HFFc6 (cell line): ENCODE results near the gene MAD1L1. TPM values are rescaled to one million over a fixed set of nuclear protein-coding genes. Genes with fewer than 3 reads are reported as not detected.

Experiments
- DNase-seq: peaks from one replicate; pipeline ENCODE4 v3.0.0-alpha.2; 2018
- H3K27ac Mint-ChIP-seq: 2 replicates; pipeline ENCODE4 v1.8.0; 2020; ENCODE audit warnings: mild to moderate bottlenecking, mixed read lengths
- H3K27me3 Mint-ChIP-seq: 2 replicates; pipeline ENCODE4 v1.8.0; 2021; ENCODE audit warnings: mild to moderate bottlenecking, moderate library complexity, mixed read lengths; ENCODE audit not compliant: insufficient read depth
- H3K36me3 Mint-ChIP-seq: 2 replicates; pipeline ENCODE4 v1.8.0; 2021; ENCODE audit warnings: low read depth, mixed read lengths
- H3K4me1 Mint-ChIP-seq: 2 replicates; pipeline ENCODE4 v1.8.0; 2020; ENCODE audit warnings: low read depth, mixed read lengths
- H3K4me3 Mint-ChIP-seq: 2 replicates; pipeline ENCODE4 v1.8.0; 2020; ENCODE audit warnings: mild to moderate bottlenecking, moderate library complexity, mixed read lengths
- H3K9me3 Mint-ChIP-seq: 2 replicates; pipeline ENCODE4 v1.8.0; 2020; ENCODE audit warnings: mild to moderate bottlenecking, mixed read lengths
- total RNA-seq, 6 experiments: library from RNA; stranded (reverse); fragmentation: NEBNext Ultra II Directional; extraction: Animal tissue kit (Norgen Biotek cat#: 25700); gene quantifications; 2 replicates in 1 of 6; 3 replicates in 5 of 6; pipeline ENCODE4 v1.2.3, GENCODE V29; 2021
- TF ChIP-seq, protein P1 (sequence below): fragments of 200-600 bp; sonication (generic); IDR thresholded peaks from 2 replicates; pipeline ENCODE4 v1.5.0; 2021; ENCODE audit warnings: antibody characterized with exemption, mild to moderate bottlenecking

Gene MAD1L1
- total RNA-seq, 6 experiments from 2014 or later: 34.6 to 44.8 (median 40.2) TPM

DNA sequence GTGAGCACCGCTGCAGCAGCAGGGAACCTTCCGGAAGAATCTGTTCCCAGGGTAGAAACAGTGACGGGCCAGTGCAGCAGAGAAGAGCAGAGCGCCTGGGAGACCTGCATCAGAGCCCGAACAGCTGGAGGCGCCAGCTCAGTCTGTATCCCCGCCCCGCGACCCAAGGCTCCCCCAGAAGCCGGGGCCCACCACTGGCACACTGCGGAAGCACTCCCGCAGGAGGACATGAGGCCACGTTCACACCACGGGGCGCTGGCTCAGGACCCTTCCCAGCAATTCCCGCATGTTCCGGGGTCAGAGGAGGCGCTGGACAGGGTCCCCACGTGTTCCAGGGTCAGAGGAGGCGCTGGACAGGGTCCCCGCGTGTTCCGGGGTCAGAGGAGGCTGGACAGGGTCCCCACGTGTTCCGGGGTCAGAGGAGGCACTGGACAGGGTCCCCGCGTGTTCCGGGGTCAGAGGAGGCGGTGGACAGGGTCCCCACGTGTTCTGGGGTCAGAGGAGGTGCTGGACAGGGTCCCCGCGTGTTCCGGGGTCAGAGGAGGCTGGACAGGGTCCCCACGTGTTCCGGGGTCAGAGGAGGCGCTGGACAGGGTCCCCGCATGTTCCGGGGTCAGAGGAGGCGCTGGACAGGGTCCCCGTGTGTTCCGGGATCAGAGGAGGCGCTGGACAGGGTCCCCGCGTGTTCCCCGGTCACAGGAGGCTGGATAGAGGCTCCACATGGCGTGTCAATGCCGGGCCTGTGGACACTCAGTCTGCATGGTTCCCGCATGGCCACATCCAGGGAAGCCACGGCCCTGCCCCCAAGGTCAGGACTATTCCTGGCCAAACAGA, 117.6 kb downstream of the MAD1L1 start:
- DNase-seq: no peak

DNA sequence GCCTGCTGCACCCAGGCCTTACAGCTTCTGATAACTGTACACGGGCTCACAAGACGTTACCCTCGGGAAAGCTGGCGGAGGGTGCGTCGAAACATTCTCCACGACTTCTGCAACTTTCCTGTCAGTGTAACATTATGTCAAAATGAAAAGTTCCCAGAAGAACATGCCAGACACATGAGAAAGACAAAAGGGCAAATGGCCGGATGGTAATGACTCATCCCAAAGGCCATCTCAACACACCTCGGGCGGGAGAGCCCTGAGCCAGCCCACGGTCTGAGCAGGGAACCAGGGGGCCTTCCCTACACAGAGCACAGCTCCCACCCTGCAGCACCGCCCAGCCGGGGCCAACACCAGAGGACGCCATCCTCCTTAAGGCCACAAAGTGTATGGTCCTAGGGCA, 118.7 kb downstream of the MAD1L1 start:
- peak; percentile 66 for DNase-seq
- TF ChIP-seq, protein P1, sequence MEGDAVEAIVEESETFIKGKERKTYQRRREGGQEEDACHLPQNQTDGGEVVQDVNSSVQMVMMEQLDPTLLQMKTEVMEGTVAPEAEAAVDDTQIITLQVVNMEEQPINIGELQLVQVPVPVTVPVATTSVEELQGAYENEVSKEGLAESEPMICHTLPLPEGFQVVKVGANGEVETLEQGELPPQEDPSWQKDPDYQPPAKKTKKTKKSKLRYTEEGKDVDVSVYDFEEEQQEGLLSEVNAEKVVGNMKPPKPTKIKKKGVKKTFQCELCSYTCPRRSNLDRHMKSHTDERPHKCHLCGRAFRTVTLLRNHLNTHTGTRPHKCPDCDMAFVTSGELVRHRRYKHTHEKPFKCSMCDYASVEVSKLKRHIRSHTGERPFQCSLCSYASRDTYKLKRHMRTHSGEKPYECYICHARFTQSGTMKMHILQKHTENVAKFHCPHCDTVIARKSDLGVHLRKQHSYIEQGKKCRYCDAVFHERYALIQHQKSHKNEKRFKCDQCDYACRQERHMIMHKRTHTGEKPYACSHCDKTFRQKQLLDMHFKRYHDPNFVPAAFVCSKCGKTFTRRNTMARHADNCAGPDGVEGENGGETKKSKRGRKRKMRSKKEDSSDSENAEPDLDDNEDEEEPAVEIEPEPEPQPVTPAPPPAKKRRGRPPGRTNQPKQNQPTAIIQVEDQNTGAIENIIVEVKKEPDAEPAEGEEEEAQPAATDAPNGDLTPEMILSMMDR: peak; percentile 27; the same call in 1 of the 2 replicates

More for the DNA sequence above, 117.6 kb downstream of the MAD1L1 start:
- Mint-ChIP-seq H3K9me3 (no peaks in the 10 kb centered on the region), H3K27ac (no peak overlapping the region; the same call in 1 of the 2 replicates), H3K4me1 (peaks cover 55% of the 10 kb centered on the region), H3K36me3 (peaks cover 14% of the 10 kb centered on the region), H3K4me3 (no peak overlapping the region), H3K27me3 (peaks cover 4% of the 10 kb centered on the region)
- TF ChIP-seq, protein P1: no peak

DNA sequence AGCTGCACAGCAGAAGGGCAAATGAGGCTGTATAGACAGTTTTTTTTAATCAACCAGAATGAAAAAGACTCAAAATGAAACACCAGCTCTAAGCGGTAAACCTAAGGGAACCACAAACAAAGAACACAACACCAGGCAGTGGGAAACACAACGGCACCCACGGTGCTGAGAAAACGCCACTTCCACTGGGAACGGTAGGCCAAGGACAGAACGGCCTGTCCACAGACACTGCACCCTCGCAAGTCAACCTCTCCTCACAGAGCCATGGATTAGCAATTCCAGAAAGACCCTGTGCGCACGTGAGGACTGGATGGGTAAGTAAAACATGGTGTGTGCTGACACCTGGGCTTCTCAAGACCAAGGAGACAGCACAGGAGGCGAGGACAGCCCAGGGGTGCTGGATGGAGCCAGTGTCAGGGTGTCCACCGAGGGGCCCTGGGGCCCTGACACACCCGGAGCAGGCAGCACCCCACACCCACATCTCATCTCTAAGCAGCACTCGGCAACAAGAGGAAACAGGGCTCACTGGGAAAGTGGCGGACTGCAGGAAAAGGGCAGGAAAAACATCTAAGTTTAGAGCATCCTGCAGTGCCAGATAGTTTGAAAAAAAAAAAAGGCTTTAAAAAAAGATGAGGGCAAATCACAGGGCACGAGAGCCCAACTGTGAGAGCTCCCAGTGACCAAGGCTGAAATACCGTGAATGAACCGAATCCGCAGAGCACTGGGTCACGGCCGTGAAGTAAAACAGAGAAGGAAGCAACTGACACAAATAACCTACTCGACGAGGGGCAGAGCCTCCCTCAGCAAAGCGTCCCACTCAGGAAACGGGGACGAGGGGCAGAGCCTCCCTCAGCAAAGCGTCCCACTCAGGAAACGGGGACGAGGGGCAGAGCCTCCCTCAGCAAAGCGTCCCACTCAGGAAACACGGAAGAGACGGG, 120.2 kb downstream of the MAD1L1 start:
- TF ChIP-seq, protein P1: no peak
- Mint-ChIP-seq H3K27me3 (peaks cover 4% of the 10 kb centered on the region), H3K27ac (no peak overlapping the region; the same call in 1 of the 2 replicates), H3K36me3 (peaks cover 18% of the 10 kb centered on the region), H3K4me3 (no peak overlapping the region), H3K9me3 (no peaks in the 10 kb centered on the region), H3K4me1 (peaks cover 70% of the 10 kb centered on the region)
- DNase-seq: no peak

More for the DNA sequence above, 118.7 kb downstream of the MAD1L1 start:
- Mint-ChIP-seq H3K36me3 (peaks cover 18% of the 10 kb centered on the region), H3K4me3 (peak overlapping the region; percentile 27; the same call in 1 of the 2 replicates), H3K27me3 (peaks cover 4% of the 10 kb centered on the region), H3K4me1 (peaks cover 66% of the 10 kb centered on the region), H3K9me3 (no peaks in the 10 kb centered on the region), H3K27ac (peak overlapping the region; percentile 78)

DNA sequence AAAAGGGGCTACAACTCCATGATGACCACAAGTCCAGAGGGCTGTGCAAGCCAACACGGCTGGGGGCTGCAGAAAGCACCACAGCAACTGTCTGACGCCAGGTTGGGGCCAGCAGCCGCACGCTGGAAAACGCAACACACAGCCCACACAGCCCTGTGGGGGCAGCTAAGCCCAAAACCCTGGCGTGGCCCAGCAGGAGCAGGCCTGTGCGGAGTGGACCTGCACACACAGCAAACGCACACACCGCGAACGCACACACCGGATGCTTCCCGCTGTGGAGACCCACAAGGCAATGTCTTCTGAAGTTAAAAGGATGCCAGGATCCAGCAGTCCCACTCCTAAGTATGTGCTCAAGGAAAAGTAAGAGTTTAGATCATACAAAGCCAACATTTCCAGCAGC, 121.2 kb downstream of the MAD1L1 start:
- H3K9me3 Mint-ChIP-seq: no peaks in the 10 kb centered on the region
- peak overlapping the region; percentile 98; the same call in 1 of the 2 replicates for H3K27ac Mint-ChIP-seq
- TF ChIP-seq, protein P1: no peak
- peaks cover 4% of the 10 kb centered on the region for H3K27me3 Mint-ChIP-seq
- DNase-seq: no peak
- peaks cover 18% of the 10 kb centered on the region for H3K36me3 Mint-ChIP-seq
- no peak overlapping the region for H3K4me3 Mint-ChIP-seq
- H3K4me1 Mint-ChIP-seq: peaks cover 73% of the 10 kb centered on the region

DNA sequence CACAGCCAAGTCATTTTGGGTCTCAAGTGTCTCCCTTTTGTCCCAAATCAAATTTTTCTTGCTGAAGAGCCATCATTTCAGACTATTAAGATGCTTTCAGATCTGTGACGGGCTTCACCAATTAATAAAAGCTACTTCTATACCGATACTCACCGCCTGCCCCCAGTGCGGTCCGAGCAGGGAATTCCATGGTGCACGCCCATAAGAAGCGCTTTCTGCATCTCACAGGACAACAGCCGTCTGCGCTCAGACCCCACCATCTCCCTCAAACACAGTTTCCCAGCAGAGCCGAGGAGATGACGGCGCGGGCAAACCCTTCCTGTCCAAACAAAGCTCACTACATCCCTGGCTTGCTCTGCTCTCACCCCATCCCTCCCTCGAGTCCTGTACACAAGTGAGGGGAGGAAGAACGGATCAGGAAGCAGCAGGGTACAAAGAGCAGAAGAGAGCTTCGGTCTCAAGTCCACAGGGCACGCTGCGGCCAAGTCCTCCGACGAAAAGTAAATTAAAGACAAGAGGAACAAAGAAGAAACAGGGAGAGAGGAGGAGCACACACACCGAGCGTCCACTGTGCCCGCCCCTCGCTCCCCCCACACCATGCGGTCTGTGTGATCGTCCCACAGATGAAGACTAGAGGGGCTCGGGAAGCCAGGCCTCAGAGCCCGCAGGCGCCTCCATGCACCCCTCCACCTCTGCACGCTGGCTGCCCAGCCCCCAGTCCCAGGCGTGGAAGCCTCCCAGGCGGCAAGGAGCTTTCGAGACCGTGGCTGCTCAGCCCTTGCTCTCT, 121.9 kb downstream of the MAD1L1 start:
- Mint-ChIP-seq H3K27me3 (peaks cover 4% of the 10 kb centered on the region), H3K4me1 (peaks cover 66% of the 10 kb centered on the region), H3K9me3 (no peaks in the 10 kb centered on the region), H3K36me3 (peaks cover 18% of the 10 kb centered on the region), H3K4me3 (peak overlapping the region; percentile 71), H3K27ac (peak overlapping the region; percentile 98)
- no peak for DNase-seq
- TF ChIP-seq, protein P1: no peak
